SK-N-MC (cell line): ENCODE measurements around the gene AOPEP.

ENCODE experiments used
- EZH2 ChIP-seq: fragments of 200-600 bp; sonication (generic); IDR thresholded peaks from one replicate; pipeline ENCODE4 v1.6.1; 2017; ENCODE audit warnings: antibody characterized with exemption
- FOXP2 ChIP-seq: optimal IDR thresholded peaks from 2 replicates; pipeline ENCODE3; 2011; ENCODE audit warnings: mild to moderate bottlenecking, moderate library complexity; ENCODE audit not compliant: insufficient read depth; ENCODE audit errors: extremely low read length, control extremely low read depth
- POLR2AphosphoS5 ChIP-seq: IDR thresholded peaks from 2 replicates; pipeline ENCODE4 v1.6.1; 2012; ENCODE audit warnings: mild to moderate bottlenecking, low read depth, low read length, borderline replicate concordance

DNA sequence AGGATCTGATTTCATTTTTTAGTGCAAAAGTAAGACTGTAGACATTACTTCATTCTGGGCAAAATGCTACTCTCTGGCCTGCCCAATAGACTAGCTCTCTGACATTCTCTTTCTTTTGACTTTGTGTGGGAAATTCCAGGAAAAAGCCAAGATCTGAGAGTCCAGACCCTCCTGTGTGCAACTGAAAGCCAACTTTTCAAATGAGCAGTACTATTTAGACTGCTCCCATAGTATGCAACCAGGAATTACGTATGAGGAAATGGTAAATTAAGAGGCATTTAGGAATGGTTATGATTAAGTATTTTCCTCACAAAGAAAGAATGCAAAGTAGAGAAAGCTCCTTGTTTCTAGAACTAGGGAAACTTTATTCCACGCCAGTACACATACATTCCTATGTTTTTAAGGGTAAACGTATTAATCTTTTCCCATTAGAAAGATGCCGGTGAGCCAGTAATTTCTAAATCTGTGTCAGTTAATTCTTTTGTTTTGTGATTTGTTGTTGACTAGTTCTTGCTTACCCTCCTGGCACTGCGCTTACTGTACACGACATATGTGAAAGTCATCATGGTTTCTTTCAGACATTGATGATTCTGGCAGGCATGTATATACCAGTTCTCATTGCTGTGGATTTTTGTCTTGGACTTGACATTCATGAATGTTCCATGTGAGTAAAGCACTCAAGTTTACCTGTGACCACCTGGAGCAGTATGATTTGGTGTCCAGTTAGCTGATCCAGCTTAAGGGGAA, 56.0 kb downstream of the AOPEP start:
- TF ChIP-seq POLR2AphosphoS5, result no peak
- no peak for TF ChIP-seq EZH2
- TF ChIP-seq FOXP2, result no peak
